Measurements from ENCODE around the gene GABRG3.

The GABRG3 gene

DNA sequence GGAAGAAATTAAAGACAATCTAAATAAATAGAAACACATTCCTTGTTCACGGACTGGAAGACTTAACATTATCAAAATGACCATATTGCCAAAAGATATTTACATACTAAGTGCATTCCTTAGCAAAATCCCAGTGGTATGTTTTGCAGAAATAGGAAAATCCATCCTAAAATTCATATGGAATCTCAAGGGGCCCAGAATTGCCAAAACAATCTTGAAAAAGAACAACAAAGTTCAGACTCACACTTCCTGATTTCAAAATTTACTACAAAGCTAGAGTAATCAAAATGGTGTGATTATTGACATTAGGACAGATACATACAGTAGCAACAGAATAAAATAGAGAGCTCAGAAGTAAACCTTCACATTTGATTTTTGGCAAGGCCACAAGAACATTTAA lies 612.7 kb downstream of the GABRG3 start:
- Mint-ChIP-seq H3K36me3 (ENCODE audit: low read depth) (no peaks in the 10 kb centered on the region), H3K27ac (no peak overlapping the region), H3K4me1 (ENCODE audit: low read depth) (no peaks in the 10 kb centered on the region), H3K9me3 (peaks cover 19% of the 10 kb centered on the region), H3K27me3 (no peaks in the 10 kb centered on the region), H3K4me3 (no peak overlapping the region)
- intact Hi-C loops (cut with micrococcal nuclease), result no loop called here

DNA sequence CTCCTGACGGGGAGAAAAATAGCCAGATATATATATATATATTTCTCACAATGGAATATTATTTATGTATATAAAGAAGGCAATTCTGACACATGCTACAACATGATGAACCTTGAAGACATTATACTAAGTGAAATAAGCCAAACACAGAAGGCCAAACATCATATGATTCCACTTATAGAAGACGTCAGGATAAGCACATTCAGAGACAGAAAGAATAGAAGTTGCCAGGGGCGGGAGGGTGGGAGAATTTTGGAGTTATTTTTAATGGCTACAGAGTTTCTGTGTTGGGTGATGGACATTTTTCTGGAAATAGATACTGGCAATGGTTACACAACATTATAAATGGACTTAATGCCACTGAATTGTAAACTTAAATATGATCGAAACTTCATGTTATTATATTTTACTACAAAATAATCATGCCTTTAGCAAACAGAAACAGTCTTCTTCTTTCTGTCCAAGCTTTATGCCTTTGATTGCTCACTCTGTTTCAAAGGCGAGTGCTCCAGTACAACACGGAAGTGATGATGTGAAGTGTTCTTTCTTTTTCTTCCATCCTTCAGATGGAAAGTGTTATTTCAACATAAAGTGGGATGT lies 614.2 kb downstream of the GABRG3 start:
- H3K4me1 Mint-ChIP-seq (ENCODE audit: low read depth), result no peaks in the 10 kb centered on the region
- no peaks in the 10 kb centered on the region for H3K36me3 Mint-ChIP-seq (ENCODE audit: low read depth)
- H3K27me3 Mint-ChIP-seq, result no peaks in the 10 kb centered on the region
- no peak overlapping the region for H3K4me3 Mint-ChIP-seq
- intact Hi-C loops (cut with micrococcal nuclease), result no loop called here
- peaks cover 19% of the 10 kb centered on the region for H3K9me3 Mint-ChIP-seq
- H3K27ac Mint-ChIP-seq, result no peak overlapping the region

DNA sequence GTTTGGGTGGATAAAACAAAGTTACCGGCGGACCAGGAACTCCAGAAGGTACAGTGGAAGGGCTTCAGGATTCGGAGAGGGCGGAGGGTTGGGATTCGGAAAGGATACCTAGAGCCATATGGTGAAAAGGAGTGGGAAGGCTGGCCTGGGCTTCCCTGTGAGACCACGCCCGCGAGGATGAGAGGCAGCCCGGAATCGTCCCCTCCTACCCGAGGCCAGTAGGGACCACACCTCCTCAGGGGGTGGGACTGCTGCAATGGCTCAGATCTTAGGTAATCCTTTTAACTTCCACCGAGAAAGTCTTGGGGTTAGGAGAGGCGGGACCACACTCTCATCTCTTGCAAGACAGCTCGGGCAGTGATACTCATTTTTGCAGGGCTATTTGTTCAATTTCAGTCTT lies 616.8 kb downstream of the GABRG3 start:
- Mint-ChIP-seq H3K4me3 (no peak overlapping the region), H3K36me3 (ENCODE audit: low read depth) (no peaks in the 10 kb centered on the region), H3K27ac (no peak overlapping the region), H3K27me3 (no peaks in the 10 kb centered on the region), H3K4me1 (ENCODE audit: low read depth) (no peaks in the 10 kb centered on the region), H3K9me3 (peaks cover 21% of the 10 kb centered on the region)
- intact Hi-C loops (cut with micrococcal nuclease), result no loop called here

DNA sequence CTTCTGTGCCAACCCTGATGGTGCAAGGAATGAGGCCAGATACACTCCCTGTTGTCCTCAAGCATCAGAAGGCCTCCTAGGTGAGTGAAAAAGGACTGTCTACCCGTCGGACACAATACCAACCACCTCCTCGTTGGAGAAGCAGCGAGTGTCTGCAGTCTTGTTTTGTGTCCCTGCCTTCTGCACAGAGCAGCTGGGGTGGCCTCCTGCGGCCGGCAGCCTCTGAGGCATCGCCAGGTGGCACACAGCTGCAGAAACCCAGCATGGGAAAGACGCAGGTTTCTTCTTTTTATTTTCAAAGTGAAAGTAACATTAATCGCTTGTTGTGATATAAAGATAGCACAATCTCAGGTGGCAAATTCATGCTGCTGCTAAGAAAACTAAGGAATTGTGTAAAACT lies 618.3 kb downstream of the GABRG3 start:
- H3K4me3 Mint-ChIP-seq, result no peak overlapping the region
- intact Hi-C loops (cut with micrococcal nuclease), result no loop called here

DNA sequence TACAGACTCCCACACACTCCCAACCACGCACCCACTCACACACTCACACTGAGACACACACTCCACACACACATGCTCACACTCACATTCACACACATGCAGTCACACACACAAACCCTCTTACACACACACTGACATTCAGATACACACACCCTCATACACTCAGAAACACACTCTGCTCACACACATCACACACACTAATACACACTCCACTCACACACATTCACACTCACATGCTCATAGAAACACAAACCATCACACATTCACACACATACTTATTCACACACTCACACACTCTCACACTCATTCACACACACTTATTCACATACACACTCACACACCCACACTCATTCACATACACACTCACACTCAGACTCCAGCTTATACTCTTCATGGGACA lies 618.8 kb downstream of the GABRG3 start:
- Mint-ChIP-seq H3K4me3 (no peak overlapping the region), H3K27me3 (no peaks in the 10 kb centered on the region), H3K4me1 (ENCODE audit: low read depth) (no peaks in the 10 kb centered on the region), H3K9me3 (peaks cover 29% of the 10 kb centered on the region), H3K27ac (no peak overlapping the region), H3K36me3 (ENCODE audit: low read depth) (no peaks in the 10 kb centered on the region)
- intact Hi-C loops (cut with micrococcal nuclease), result no loop called here

More for the DNA sequence above, 618.3 kb downstream of the GABRG3 start:
- H3K4me1 Mint-ChIP-seq (ENCODE audit: low read depth), result no peaks in the 10 kb centered on the region
- H3K27me3 Mint-ChIP-seq, result no peaks in the 10 kb centered on the region
- no peaks in the 10 kb centered on the region for H3K36me3 Mint-ChIP-seq (ENCODE audit: low read depth)
- H3K27ac Mint-ChIP-seq, result no peak overlapping the region
- H3K9me3 Mint-ChIP-seq, result peaks cover 29% of the 10 kb centered on the region
